Activated CD8-positive, alpha-beta memory T cell treated with anti-CD3 and anti-CD28 coated beads for 48 hours (primary cell): ENCODE data around the gene SLC9A3.
A peak's percentile ranks its signal among the peaks of the same experiment; 100 is the strongest.

Experiments
- DNase-seq, 3 experiments: peaks; one replicate each; pipeline ENCODE4 v3.0.0-alpha.2; 2020; ENCODE audit warnings: low read depth in 2 of 3, low spot score in 2 of 3

SLC9A3 gene

DNA sequence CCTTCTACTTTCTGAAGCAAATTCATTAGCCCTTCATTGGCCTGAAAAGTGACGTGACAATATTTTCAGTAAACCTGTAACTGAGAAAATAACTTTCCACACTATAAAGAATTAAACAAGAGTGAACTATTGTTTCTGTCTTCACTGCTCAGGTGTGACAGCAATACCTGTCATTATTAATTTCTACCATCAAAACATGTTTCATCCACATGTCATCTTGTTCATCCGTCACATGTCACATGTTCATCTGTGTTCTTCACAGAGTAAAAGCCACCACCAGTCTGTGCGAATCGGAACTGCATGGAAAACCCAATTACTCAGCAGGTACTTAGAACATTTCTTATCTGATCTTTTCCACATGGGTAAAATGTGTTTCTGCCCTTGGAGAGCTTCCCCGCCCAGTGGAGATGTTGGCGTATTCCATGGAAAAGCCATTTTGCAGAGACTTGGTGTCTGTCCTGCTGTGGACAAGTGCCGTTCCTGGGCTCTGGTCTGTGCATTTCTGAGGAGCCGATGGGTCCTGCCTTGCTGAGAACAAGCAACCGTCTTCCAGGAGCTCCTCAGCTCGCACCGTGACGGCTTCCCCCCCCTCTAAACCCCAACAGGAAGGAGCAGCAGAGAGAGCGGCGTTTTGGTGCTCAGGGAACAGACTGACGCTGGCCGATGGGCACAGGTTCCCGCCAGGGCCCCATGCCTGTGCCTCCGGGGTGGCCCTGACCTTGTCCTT lies 91.9 kb downstream of the SLC9A3 start:
- no peak for DNase-seq

DNA sequence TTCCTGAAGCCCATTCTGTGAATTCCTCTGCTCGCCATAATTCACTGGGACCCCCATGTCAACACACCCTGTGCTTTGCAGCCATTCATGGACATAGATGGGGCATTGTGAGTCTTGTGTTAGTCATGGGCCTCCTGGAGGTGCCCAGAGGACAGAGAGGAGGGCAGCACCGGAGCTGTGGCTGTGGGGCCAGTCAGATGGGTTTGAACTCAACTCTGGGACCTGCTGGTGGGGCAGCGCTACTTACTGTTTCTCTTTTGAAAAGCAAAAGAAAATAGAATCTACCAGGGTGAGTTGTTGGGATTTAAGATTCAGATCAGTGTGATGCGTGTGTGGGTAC lies 92.6 kb downstream of the SLC9A3 start:
- no peak for DNase-seq

DNA sequence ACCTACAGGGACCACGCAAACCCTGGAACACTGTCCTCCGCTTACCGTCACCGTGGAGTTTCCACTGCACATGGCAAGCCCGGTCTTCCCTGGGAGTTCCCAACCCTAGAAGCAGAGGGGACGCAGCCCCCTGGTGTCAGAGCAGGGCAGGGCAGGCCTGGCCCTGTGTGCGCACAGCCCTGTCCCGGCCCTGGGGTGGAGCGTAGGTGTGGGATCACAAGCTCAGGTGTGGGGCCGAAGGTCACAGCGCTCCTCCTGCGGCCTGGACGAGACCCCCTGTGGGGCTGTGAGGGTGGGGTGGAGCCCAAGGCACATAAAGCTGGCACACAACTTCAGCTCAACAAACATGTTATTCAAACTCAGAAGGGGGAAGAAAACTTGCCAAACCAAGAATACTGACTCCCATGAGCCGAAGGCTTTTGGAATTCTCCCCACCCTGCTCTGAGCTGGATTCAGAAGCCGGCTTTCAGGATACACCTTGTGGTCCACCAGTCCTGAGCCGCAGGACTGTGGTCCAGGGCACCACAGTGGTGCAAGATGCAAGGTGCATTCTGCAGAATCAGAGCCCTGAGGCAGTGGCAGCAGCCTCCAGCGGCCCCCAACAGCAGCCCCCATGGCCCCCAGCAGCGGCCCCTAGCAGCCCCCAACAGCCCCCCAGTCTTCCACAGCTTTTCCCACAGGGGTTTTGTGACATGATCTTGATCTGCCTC lies 93.1 kb downstream of the SLC9A3 start:
- peak in 1 of 3 experiments; percentile 35 for DNase-seq

DNA sequence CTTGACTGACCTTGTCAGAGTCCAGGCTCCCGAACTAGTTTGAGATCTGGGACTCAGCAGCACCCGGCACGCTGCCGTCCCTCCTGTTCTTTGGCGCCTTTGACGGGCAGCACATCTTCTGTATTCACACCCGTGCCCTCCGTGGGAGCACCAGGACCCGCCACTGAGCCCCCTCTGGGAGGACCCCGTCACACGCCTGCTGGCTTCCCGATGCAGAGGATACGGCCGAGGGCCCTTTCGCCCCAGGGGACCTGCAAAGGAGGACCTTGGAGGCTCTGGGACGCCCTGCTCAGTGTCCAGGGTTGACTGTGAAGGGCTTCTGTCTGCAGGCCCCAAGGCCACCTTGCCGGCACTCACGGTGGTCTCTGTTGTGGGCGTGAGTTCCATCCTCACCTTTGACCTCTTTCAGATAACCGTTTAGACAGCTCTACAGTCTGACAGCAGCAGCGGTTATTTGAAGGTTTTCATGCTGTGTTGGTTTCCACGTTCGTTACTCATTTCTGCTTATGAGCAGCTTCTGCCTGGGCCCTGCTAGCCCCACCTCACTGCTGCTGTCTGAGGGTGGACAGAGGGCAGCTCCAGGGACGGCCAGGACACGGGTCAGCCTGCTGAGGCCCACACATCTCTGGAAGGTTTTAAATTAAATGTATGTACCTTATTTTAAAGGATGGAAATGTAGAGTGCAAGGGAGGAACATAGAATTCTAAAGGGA lies 93.9 kb downstream of the SLC9A3 start:
- no peak for DNase-seq

DNA sequence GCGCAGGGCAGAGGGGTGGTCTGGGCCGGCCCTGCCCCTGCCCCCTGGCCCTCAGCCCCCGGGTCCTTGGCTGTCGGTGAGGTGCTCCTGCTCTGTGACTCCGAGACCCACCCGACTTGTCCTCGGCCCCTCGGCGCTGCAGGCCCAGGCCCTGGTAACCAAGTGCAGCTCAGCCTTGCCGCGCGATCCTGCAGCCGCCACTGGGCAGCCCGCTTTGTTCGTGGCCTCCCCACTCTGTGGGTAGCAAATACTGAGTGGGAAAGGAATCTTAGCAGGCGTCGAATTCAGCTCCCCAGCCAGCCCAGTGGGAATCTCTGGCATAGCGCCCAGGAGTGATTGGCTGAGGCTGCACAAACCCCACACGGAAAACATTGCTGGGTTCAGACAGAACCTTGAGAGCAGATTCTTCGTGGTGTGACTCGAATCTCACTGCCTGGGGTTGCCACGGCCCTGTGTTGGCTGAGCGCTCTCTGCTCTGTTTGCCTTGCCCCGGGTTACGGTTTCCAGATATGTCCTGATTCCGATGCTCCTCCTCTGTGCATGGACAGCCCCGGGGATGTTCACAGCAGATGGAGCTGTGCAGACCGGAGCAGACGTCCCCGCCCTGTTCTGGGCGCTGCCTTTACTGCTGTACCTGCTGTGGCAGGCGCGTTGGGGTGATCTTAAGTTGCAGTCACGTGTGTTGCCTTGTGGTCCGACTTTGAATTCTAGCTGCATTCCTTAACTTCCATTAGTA lies 94.6 kb downstream of the SLC9A3 start:
- DNase-seq = no peak

DNA sequence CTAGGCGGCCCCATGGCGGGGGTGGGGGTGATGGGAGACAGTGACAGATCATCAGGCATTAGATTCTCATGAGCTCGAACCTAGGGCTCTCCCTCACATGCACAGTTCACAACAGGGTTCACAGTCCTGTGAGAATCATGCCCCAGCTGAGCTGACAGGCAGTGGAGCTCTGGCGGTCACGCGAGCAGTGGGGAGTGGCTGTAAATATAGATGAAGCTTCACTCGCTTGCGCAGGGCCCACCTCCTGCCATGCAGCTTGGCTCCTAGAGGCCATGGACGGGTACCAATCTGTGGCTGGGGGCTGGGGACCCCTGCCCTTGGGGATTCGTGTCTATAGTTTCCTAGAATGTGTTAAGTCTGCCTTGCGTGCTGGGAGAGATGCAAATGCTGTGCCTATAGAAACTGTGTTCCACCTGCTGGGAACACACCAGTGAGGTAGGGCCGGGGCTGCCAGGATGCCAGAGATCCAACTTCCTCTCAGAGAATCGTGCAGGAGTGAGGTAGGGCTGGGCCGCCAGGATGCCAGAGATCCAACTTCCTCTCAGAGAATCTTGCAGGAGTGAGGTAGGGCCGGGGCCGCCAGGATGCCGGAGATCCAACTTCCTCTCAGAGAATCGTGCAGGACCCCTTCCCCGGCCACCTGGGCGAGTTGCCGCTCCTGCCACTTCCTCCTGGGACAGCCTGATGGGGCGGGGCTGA lies 95.3 kb downstream of the SLC9A3 start:
- DNase-seq = no peak

DNA sequence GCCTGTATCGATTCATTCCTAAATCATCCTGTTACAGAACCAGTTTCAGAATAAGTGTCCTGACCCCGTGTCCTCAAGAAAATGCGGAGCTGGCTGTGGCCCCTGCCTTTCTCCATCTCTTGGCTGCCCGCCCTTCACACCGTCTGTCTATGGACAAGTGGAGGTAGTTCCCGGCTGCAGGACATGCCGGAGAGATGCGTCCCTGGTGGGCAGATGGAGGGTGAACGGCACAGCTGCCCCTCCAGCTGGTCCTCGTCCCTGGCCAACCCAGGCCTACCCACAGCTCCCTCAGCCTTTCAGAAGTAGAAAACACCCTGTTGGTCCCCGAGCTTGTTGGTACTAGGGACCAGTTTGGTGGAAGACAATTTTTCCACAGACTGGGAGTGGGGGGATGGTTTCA lies 96.0 kb downstream of the SLC9A3 start:
- no peak for DNase-seq

DNA sequence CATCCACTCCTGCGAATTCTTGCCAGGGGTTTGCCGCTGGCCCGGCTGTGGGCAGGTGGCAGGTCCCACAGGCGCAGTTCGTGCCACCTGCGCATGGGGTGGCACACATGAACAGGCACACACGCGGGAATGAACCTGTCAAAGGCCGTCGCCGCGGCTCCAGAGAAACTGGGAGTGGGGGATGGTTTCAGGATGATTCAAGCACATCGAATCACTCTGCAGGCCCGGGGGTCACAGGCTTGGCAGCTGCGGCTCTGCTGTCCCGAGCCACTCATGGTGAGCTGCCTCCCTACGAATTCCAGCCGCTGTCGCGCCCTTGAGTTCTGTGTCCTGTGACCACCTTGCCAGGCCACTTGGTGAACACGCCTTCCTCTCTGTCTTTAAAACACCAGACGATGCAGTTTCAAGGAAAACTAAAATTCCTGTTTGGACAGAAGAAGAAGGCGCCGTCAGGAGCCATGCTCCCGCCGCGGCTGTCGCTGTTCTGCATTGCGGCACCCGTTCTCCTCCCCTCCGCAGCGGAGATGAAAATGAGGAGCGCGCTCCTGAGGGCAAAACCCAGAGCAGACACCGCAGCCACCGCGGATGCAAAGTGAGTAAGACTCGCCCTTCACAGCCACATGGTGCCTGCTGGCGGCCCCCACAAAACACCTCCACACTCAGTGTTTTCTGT lies 96.7 kb downstream of the SLC9A3 start:
- DNase-seq = no peak

DNA sequence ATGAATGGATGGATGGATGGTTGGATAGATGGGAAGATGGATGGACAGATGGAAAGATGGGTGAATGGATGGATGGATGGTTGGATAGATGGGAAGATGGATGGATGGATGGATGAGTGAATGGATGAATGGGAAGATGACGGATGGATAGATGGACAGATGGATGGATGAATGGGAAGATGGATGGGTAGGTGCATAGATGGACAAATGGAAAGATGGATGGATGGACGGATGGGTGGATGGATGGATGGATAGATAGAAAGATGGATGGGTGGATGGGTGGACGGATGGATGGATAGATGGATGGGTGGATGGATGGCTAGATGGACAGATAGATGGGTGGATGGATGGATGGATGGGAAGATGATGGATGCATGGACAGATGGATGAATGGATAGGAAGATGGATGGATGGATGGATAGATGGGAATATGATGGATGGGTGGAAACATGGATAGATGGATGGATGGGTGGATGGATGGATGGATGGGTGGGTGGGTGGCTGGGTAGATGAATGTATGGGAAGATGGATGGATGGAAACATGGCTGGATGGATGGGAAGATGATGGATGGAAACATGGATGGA lies 97.8 kb downstream of the SLC9A3 start:
- no peak for DNase-seq

DNA sequence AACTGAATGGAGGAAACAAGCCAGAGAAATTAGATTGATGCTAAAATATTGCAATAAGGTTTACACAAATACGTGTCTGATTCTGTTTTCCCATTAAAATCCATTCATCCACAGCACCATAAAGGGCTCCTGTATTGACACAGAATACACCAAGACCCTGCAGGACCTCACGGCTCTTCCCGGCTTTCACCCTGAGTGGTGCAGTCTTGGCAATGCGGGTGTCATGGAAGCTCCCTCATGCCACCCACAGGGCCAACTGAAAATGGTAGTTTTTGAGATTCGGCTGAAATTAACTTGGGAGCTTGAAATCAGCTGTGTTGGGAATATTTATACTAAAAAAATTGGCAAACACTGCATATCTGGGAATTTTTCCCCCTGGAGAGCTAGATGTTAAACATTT lies 98.5 kb downstream of the SLC9A3 start:
- DNase-seq = no peak

DNA sequence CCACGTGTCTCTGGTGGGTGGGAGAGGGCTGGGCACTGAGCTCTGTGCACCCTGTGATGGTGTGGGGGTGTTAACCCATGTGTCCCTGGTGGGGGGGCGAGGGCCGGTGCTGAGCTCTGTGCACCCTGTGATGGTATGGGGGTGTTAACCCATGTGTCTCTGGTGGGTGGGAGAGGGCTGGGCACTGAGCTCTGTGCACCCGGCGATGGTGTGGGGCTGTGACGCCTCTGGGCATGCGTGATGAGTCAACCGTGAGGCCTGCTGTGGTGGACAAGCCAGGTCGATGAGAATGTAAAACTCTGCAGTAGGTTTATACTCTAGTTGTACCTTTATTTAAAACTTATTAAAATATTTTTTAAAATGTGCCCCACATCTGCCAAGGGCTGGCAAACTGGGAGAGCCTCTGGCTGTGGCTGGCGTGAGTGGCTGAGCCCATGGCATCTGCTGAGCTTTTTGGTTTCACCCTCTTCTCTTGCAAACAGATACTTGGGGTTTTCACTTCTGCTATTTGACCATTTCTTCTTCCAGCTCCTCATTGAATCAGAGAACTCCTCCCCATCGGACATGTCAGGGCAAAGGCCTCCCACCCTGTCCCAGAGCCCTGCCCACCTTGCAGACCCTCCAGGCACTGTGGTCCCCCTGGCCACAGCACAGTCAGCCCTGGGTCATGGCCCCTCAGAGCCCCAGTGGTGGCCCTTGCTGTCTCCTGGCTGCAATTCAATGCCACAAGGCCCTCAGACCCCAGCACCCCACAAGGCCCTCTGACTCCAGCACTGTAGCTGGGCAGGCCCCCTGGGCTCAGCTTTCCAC lies 99.7 kb downstream of the SLC9A3 start:
- DNase-seq = no peak

DNA sequence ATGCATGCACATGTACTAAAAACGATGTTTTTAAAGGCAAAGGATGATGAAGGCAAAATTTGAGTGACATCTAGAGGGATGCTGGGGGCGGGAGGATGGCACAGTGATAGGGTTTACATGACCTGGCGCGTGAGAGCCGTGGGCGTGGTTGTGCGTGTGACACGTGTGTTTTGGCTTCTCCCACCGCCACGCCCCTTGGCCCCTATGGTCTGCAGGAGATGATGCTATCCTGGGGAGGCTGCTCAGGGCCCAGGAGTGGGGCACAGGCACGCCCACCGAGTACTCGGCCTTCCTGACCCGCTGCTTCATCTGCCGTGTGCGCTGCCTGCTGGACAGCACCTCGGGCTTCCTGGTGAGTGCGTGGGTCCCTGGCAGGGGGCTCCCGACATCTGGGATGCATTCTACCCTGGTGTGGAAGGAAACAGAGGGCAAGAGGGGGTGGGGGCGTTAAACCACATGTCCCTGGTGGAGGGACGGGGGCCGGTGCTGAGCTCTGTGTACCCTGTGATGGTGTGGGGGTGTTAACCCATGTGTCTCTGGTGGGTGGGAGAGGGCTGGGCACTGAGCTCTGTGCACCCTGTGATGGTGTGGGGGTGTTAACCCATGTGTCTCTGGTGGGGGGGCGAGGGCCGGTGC lies 100.5 kb downstream of the SLC9A3 start:
- no peak for DNase-seq

DNA sequence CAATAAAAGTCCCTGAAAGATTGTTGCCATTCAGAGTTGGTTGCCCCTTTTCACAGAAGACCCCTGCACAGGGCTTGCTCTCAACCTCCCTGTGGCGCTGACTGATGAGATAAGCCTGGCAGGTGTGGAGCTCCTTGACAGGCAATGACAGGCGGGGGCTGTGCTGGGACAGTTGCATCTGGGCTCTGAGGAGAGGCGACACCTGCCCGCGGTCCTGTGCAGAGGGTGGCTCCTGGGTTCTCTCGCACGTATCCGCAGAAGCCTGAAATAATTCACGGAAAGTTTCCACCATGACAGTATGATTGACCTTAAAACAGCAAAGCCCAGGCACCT lies 101.0 kb downstream of the SLC9A3 start:
- DNase-seq = no peak

DNA sequence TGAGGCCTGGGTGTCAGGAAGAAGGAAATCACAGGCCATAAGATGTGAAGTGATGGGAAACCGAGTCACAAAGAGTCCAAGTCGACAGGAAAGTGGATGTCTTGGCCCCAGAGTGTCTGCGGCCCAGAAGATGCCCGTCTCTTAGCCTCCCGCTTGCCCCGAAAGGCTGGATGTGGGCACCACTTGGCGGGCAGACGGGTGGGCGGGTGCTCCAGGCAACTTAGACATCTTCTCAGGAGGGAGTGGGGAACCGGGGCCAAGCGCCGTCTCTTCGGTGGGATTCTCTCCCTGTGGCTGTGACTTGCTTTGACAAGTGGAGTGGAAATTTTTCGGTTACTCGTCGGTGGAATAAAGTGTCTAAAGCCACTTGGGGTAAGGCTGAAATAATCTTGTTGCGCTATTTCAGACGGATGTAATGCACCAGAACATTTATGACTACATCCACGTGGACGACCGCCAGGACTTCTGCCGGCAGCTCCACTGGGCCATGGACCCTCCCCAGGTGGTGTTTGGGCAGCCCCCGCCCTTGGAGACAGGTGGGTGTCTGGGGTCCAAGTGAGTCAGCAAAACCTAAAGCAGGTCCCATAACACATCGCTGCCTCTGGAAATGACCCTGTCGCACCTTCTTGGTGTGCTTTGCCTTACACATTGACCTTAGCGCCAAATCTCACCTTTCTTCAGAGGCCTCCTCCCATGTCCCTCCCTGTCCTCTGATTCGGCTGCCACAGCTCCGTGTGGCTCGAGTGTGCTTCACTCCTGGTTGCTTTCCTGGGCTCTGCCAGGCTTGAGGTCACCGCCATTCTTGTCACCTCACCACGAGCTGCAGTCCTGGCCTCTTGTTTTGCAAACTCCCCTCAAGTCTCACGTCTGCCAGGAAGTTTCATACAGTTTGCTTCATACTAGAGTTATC lies 101.7 kb downstream of the SLC9A3 start:
- no peak for DNase-seq

DNA sequence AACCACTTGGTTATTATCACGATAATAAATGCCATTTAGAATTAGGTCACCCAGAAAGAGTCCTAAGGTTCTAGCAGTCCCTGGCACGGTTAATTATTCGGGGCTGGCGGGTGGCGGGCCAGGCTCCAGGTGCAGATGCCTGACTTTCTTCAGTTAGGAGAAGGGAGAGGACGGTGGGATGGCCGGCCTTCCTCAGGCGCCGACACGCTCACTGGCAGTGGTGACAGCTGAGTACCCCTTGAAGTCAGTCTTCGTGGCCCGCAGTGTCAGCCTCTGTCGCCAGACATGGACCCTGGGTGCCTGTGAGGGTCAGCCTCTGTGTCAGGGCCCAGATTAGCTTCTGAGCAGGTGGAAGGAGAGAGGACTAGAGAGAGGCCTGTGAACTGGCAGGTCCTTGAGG lies 102.3 kb downstream of the SLC9A3 start:
- no peak for DNase-seq

DNA sequence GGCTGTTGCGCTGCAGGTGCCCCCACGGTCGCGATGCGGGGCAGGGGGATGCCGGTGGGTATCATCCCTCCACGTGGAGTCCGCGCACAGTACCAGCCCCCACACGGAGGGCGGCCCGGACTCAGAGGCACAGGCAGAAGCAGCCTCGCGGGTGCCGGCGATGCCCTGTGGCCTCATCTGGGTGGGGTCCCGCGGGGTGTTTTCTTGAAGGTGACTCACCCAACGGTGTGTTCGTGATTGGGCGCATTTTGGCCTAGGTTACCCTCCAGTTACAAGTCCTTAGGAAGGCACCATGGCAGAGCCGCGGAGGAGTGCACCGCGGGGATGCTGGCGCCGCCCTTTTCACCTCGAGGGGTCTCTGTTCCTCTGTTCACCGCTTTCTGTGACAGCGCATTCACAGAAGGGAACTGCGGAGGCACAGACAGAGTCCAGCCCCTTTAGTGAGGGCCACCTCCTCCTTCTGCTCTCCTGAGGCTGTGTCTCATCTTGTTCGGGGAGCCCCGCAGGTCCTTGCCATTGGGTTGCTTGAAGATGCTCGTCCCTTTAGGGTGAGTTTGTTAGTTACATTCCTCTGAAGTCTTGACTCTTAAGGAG lies 102.9 kb downstream of the SLC9A3 start:
- DNase-seq = no peak

DNA sequence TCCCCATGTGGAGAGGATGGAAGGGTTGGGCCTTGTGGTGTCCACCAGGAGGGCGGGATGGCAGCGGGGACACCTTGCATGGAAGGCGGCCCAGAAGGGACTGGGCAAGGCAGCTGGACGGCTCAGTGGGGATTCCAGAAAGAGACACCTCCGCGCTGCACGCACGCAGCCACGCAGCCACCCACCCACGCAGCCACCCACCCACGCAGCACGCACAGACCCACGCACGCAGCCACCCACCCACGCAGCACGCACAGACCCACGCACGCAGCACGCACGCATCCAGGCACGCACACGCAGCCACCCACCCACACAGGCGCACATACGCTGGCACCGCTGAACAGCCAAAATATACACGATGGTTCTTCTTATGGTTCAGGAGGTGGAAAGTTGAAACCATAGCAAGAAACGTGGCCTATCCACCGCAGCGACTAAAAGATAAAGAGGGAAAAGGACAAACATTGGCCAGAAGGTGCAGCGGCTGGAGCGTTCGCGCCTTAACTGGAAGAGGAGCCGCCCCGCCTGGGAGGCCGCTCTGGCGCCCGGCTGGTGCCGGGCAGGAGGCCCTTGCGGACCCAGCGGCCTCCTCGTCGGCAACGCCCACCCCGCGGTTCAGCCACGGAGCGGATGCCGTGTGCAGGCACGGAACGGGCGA lies 103.5 kb downstream of the SLC9A3 start:
- no peak for DNase-seq
